Measurements from ENCODE around the gene MMP14. TPM values are rescaled to one million over a fixed set of nuclear protein-coding genes. Genes with fewer than 3 reads are reported as not detected.

MMP14 gene
- total and polyA plus RNA-seq, 2 experiments from 2014 or later, result 7.0 to 56.4 TPM

DNA sequence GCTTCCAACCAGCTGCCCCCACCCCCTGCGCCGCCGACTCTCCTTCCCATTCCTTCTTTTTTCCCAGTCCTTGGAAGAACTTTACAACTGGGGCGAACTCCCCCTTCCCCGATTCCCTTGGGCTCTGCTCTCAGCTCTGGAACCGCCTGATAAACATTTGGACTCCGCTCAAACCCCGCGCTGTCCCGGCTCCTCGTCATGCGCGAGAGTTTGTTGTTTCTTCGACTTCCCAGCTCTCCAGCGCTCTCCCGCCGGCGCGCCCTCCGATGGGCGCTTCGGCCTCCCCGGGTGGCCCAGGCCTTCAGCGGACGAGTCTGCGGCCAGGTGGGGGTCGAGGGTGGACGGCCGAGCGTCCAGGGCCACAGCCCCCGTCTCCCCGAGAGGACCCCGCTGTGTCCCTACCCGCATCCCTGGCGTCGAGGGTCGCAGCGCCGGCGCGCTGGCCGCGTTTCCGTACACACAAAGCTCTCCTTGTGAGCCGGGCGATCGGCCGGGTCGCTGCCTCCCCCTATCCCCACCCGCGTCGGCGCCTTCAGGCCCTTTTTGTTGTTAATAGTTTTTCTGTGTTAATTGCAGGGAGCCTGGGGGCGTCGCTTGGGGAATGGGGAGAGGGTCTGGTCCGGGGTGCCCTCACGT is 847 bp downstream of the MMP14 start:
- peaks cover 34% of the 10 kb centered on the region for H3K4me1 Mint-ChIP-seq
- Histone ChIP-seq H3K27ac (ENCODE audit: low read depth) (peak overlapping the region; percentile 88), H4K20me1 (replicated peaks; ENCODE audit: insufficient read depth) (no peaks in the 10 kb centered on the region)

DNA sequence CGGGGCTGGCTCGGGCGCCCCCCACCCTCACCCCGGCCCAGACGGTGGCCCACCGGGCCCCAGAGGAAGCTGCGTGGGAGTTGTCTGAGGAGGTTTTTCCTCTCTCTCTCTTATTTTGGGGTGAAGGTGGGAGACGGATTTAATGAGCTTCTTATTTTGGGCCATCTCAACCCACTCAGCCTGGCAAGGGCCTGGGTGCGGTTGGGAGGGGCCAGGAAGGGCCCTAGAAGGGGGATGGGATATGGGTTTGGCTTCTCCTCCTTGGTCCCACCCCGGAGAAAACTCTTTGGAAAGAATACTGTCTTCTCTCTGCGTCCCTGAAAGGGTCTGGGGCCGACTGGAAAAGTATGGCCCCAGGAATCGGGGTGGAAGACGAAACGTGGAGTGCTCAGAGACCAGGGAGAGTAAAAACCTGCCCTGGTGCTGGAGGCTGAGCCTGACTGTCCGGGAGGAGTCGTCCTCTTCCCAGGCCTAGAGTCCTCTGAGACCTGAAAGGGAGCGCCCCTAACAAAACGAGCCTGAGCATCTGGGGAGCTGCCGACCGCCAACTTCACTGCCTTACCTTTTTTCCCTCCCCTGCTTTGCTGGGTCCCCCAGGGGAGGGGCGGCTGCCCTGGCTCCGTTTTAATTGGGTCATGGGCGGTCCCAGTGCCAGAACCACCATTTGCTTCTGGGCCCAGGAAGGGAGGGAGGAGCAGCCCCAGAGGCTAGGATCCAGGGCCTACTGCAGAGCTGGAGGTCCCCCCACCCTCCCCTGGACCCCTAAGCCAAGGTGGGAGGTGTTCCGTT is 1.6 kb downstream of the MMP14 start:
- H3K4me1 ChIP-seq (ENCODE audit: insufficient read depth), result peaks cover 23% of the 10 kb centered on the region
- H3K27ac Mint-ChIP-seq, result peak overlapping the region; percentile 52; the same call in 1 of the 2 replicates
- H3K36me3 Mint-ChIP-seq (ENCODE audit: low read depth), result peaks cover 40% of the 10 kb centered on the region
- peaks cover 34% of the 10 kb centered on the region for H3K4me1 Mint-ChIP-seq
- ATAC-seq (peak; percentile 54), DNase-seq (ENCODE audit: low spot score) (peak; percentile 71)
- peak overlapping the region; percentile 97 for H3K4me2 ChIP-seq
- H3F3A ChIP-seq (replicated peaks; ENCODE audit: low read depth), result peaks cover 22% of the 10 kb centered on the region
- H3K4me3 Mint-ChIP-seq, result peak overlapping the region; percentile 94
- peaks cover 21% of the 10 kb centered on the region for H3K36me3 ChIP-seq (ENCODE audit: insufficient read depth)
- no peaks in the 10 kb centered on the region for H3K27me3 ChIP-seq (ENCODE audit: insufficient read depth)
- H3K79me2 ChIP-seq (replicated peaks; ENCODE audit: insufficient read depth), result peaks cover 26% of the 10 kb centered on the region
- peaks cover 16% of the 10 kb centered on the region for H3K27me3 Mint-ChIP-seq (ENCODE audit: insufficient read depth, low read depth, poor library complexity)
- no peaks in the 10 kb centered on the region for H3K9me2 ChIP-seq (ENCODE audit: insufficient read depth)
- H3K9me3 Mint-ChIP-seq, result no peaks in the 10 kb centered on the region
- no peaks in the 10 kb centered on the region for H4K20me1 ChIP-seq (replicated peaks; ENCODE audit: insufficient read depth)
- peak overlapping the region; percentile 93 for H2AFZ ChIP-seq
- H3K27ac ChIP-seq (ENCODE audit: low read depth), result no peak overlapping the region
- H3K4me3 ChIP-seq, result peak overlapping the region; percentile 95
- TF ChIP-seq EZH2 (IDR thresholded peaks at IDR 0.05; ENCODE audit: low read depth, unreplicated experiment) (no peak), POLR2AphosphoS5 (IDR thresholded peaks at IDR 0.05; ENCODE audit: low read depth) (peak; percentile 27; the same call in 1 of the 2 replicates)
- TF ChIP-seq, protein P1, sequence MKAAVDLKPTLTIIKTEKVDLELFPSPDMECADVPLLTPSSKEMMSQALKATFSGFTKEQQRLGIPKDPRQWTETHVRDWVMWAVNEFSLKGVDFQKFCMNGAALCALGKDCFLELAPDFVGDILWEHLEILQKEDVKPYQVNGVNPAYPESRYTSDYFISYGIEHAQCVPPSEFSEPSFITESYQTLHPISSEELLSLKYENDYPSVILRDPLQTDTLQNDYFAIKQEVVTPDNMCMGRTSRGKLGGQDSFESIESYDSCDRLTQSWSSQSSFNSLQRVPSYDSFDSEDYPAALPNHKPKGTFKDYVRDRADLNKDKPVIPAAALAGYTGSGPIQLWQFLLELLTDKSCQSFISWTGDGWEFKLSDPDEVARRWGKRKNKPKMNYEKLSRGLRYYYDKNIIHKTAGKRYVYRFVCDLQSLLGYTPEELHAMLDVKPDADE (IDR thresholded peaks at IDR 0.05), result no peak

More for the DNA sequence above, 847 bp downstream of the MMP14 start:
- H3K4me3 ChIP-seq, result peak overlapping the region; percentile 95
- ATAC-seq (peak; percentile 44), DNase-seq (ENCODE audit: low spot score) (peak; percentile 73)
- peaks cover 36% of the 10 kb centered on the region for H3K36me3 Mint-ChIP-seq (ENCODE audit: low read depth)
- H3K27me3 Mint-ChIP-seq (ENCODE audit: insufficient read depth, low read depth, poor library complexity), result peaks cover 16% of the 10 kb centered on the region
- H3K9me3 Mint-ChIP-seq, result no peaks in the 10 kb centered on the region
- H3K4me1 ChIP-seq (ENCODE audit: insufficient read depth), result peaks cover 23% of the 10 kb centered on the region
- peak overlapping the region; percentile 93 for H2AFZ ChIP-seq
- peak overlapping the region; percentile 97 for H3K4me2 ChIP-seq
- H3K4me3 Mint-ChIP-seq, result peak overlapping the region; percentile 94
- peaks cover 27% of the 10 kb centered on the region for H3K36me3 ChIP-seq (ENCODE audit: insufficient read depth)
- peaks cover 22% of the 10 kb centered on the region for H3F3A ChIP-seq (replicated peaks; ENCODE audit: low read depth)
- H3K9me2 ChIP-seq (ENCODE audit: insufficient read depth), result no peaks in the 10 kb centered on the region
- H3K79me2 ChIP-seq (replicated peaks; ENCODE audit: insufficient read depth), result peaks cover 26% of the 10 kb centered on the region
- H3K27ac Mint-ChIP-seq, result peak overlapping the region; percentile 93
- H3K27me3 ChIP-seq (ENCODE audit: insufficient read depth), result no peaks in the 10 kb centered on the region
- TF ChIP-seq ZNF331 (CRISPR knock-in tag; IDR thresholded peaks at IDR 0.05; ENCODE audit: low read depth) (no peak), ZNF114 (CRISPR knock-in tag; IDR thresholded peaks at IDR 0.05) (no peak), STAT1 (IDR thresholded peaks at IDR 0.05; ENCODE audit: unreplicated experiment) (no peak), JUNB (IDR thresholded peaks at IDR 0.05; ENCODE audit: unreplicated experiment) (no peak), CREB1 (CRISPR knock-in tag; IDR thresholded peaks at IDR 0.05; ENCODE audit: low read depth) (no peak)

Data from GM23338 (cell line).